Measurements from ENCODE around the gene COL5A1. TPM values are rescaled to one million over a fixed set of nuclear protein-coding genes. Genes with fewer than 3 reads are reported as not detected.

COL5A1 gene
- total and polyA plus RNA-seq, 3 experiments from 2014 or later = 0.02 to 0.43 (median 0.13) TPM

- H3K27me3 ChIP-seq (ENCODE audit: insufficient read depth, low read length, poor library complexity, severe bottlenecking) = peaks cover 5% of the 10 kb centered on the region
- H3K9me3 Mint-ChIP-seq = no peaks in the 10 kb centered on the region
- ChIA-PET CTCF (interaction anchor here (1.3 kb wide), 1 partner anchor 291 kb away, joined by 4 read pairs; no protein-coding TSS in a partner anchor), POLR2A (no interaction called here)
- no peaks in the 10 kb centered on the region for H3K4me1 Mint-ChIP-seq
- no peak overlapping the region for H3K4me3 ChIP-seq (ENCODE audit: low read length)
- H3K36me3 ChIP-seq (ENCODE audit: insufficient read depth, low read length) = no peaks in the 10 kb centered on the region
- no peak overlapping the region for H3K4me3 Mint-ChIP-seq
- H3K4me1 ChIP-seq (ENCODE audit: insufficient read depth, low read length) = no peaks in the 10 kb centered on the region
- no peak overlapping the region for H3K27ac ChIP-seq (ENCODE audit: low read depth, low read length)
- no peaks in the 10 kb centered on the region for H3K9me3 ChIP-seq (ENCODE audit: low read length)
- peaks cover 0 to 11% of the 10 kb centered on the region in 2 donors for H3K27me3 Mint-ChIP-seq
- no peak for DNase-seq
- no peaks in the 10 kb centered on the region for H3K36me3 Mint-ChIP-seq
- no peak overlapping the region for H3K27ac Mint-ChIP-seq
These were observed 98.5 kb downstream of the COL5A1 start for GRCh38 chr9:134740071-134740470.

- H3K27me3 Mint-ChIP-seq = peaks cover 1 to 11% of the 10 kb centered on the region in 2 donors
- H3K27me3 ChIP-seq (ENCODE audit: insufficient read depth, low read length, poor library complexity, severe bottlenecking) = peaks cover 5% of the 10 kb centered on the region
- no peaks in the 10 kb centered on the region for H3K9me3 Mint-ChIP-seq
- H3K36me3 ChIP-seq (ENCODE audit: insufficient read depth, low read length) = no peaks in the 10 kb centered on the region
- no peak overlapping the region for H3K27ac ChIP-seq (ENCODE audit: low read depth, low read length)
- no peak overlapping the region for H3K4me3 ChIP-seq (ENCODE audit: low read length)
- H3K4me1 Mint-ChIP-seq = no peaks in the 10 kb centered on the region
- no peak overlapping the region for H3K4me3 Mint-ChIP-seq
- ChIA-PET CTCF (no interaction called here), POLR2A (no interaction called here)
- H3K27ac Mint-ChIP-seq = no peak overlapping the region
- no peak for DNase-seq
- H3K9me3 ChIP-seq (ENCODE audit: low read length) = no peaks in the 10 kb centered on the region
- H3K4me1 ChIP-seq (ENCODE audit: insufficient read depth, low read length) = no peaks in the 10 kb centered on the region
- no peaks in the 10 kb centered on the region for H3K36me3 Mint-ChIP-seq
These were observed 100.2 kb downstream of the COL5A1 start for GRCh38 chr9:134741846-134742245.

GRCh38 chr9:134742822-134743535 is 101.4 kb downstream of the COL5A1 start:
- no peak for DNase-seq
- Histone ChIP-seq H3K4me1 (ENCODE audit: insufficient read depth, low read length) (no peaks in the 10 kb centered on the region), H3K9me3 (ENCODE audit: low read length) (no peaks in the 10 kb centered on the region), H3K27ac (ENCODE audit: low read depth, low read length) (no peak overlapping the region), H3K4me3 (ENCODE audit: low read length) (no peak overlapping the region), H3K36me3 (ENCODE audit: insufficient read depth, low read length) (no peaks in the 10 kb centered on the region), H3K27me3 (ENCODE audit: insufficient read depth, low read length, poor library complexity, severe bottlenecking) (peaks cover 5% of the 10 kb centered on the region)
- peak overlapping the region in 1 of 7 donors; percentile 48 for H3K4me3 Mint-ChIP-seq
- ChIA-PET CTCF (no interaction called here), POLR2A (no interaction called here)
- no peak overlapping the region for H3K27ac Mint-ChIP-seq
- H3K36me3 Mint-ChIP-seq = no peaks in the 10 kb centered on the region
- H3K27me3 Mint-ChIP-seq = peaks cover 1 to 11% of the 10 kb centered on the region in 2 donors
- no peaks in the 10 kb centered on the region for H3K9me3 Mint-ChIP-seq
- H3K4me1 Mint-ChIP-seq = no peaks in the 10 kb centered on the region

- ChIA-PET POLR2A (no interaction called here), CTCF (no interaction called here)
- Histone ChIP-seq H3K4me3 (ENCODE audit: low read length) (no peak overlapping the region), H3K27me3 (ENCODE audit: insufficient read depth, low read length, poor library complexity, severe bottlenecking) (peaks cover 5% of the 10 kb centered on the region), H3K36me3 (ENCODE audit: insufficient read depth, low read length) (no peaks in the 10 kb centered on the region), H3K9me3 (ENCODE audit: low read length) (no peaks in the 10 kb centered on the region), H3K4me1 (ENCODE audit: insufficient read depth, low read length) (no peaks in the 10 kb centered on the region), H3K27ac (ENCODE audit: low read depth, low read length) (no peak overlapping the region)
- Mint-ChIP-seq H3K27me3 (peaks cover 1 to 11% of the 10 kb centered on the region in 2 donors), H3K36me3 (no peaks in the 10 kb centered on the region), H3K27ac (no peak overlapping the region), H3K4me1 (no peaks in the 10 kb centered on the region), H3K4me3 (no peak overlapping the region), H3K9me3 (no peaks in the 10 kb centered on the region)
- DNase-seq = no peak
These were observed 102.2 kb downstream of the COL5A1 start for GRCh38 chr9:134743853-134744252.

GRCh38 chr9:134744385-134745295 is 103.0 kb downstream of the COL5A1 start:
- Histone ChIP-seq H3K27ac (ENCODE audit: low read depth, low read length) (no peak overlapping the region), H3K36me3 (ENCODE audit: insufficient read depth, low read length) (no peaks in the 10 kb centered on the region), H3K4me3 (ENCODE audit: low read length) (no peak overlapping the region), H3K9me3 (ENCODE audit: low read length) (no peaks in the 10 kb centered on the region), H3K27me3 (ENCODE audit: insufficient read depth, low read length, poor library complexity, severe bottlenecking) (no peaks in the 10 kb centered on the region), H3K4me1 (ENCODE audit: insufficient read depth, low read length) (no peaks in the 10 kb centered on the region)
- Mint-ChIP-seq H3K36me3 (no peaks in the 10 kb centered on the region), H3K4me3 (no peak overlapping the region), H3K9me3 (no peaks in the 10 kb centered on the region), H3K27ac (no peak overlapping the region), H3K4me1 (no peaks in the 10 kb centered on the region), H3K27me3 (peaks cover 1 to 5% of the 10 kb centered on the region in 2 donors)
- no peak for DNase-seq
- POLR2A ChIA-PET = no interaction called here
- CTCF ChIA-PET = no interaction called here

GRCh38 chr9:134747951-134748489 is 106.4 kb downstream of the COL5A1 start:
- Histone ChIP-seq H3K4me1 (ENCODE audit: insufficient read depth, low read length) (no peaks in the 10 kb centered on the region), H3K4me3 (ENCODE audit: low read length) (no peak overlapping the region), H3K36me3 (ENCODE audit: insufficient read depth, low read length) (no peaks in the 10 kb centered on the region), H3K27ac (ENCODE audit: low read depth, low read length) (no peak overlapping the region), H3K27me3 (ENCODE audit: insufficient read depth, low read length, poor library complexity, severe bottlenecking) (no peaks in the 10 kb centered on the region), H3K9me3 (ENCODE audit: low read length) (no peaks in the 10 kb centered on the region)
- Mint-ChIP-seq H3K9me3 (no peaks in the 10 kb centered on the region), H3K27ac (no peak overlapping the region), H3K27me3 (peaks cover 0 to 1% of the 10 kb centered on the region in 2 donors), H3K36me3 (no peaks in the 10 kb centered on the region), H3K4me3 (no peak overlapping the region), H3K4me1 (no peaks in the 10 kb centered on the region)
- no peak for DNase-seq
- POLR2A ChIA-PET = no interaction called here
- CTCF ChIA-PET = no interaction called here

GRCh38 chr9:134748591-134748990 is 107.0 kb downstream of the COL5A1 start:
- no peaks in the 10 kb centered on the region for H3K4me1 Mint-ChIP-seq
- no peak for DNase-seq
- Histone ChIP-seq H3K27me3 (ENCODE audit: insufficient read depth, low read length, poor library complexity, severe bottlenecking) (no peaks in the 10 kb centered on the region), H3K27ac (ENCODE audit: low read depth, low read length) (no peak overlapping the region), H3K36me3 (ENCODE audit: insufficient read depth, low read length) (no peaks in the 10 kb centered on the region), H3K4me1 (ENCODE audit: insufficient read depth, low read length) (no peaks in the 10 kb centered on the region), H3K4me3 (ENCODE audit: low read length) (no peak overlapping the region), H3K9me3 (ENCODE audit: low read length) (no peaks in the 10 kb centered on the region)
- ChIA-PET CTCF (no interaction called here), POLR2A (no interaction called here)
- no peak overlapping the region for H3K4me3 Mint-ChIP-seq
- H3K27me3 Mint-ChIP-seq = peaks cover 0 to 1% of the 10 kb centered on the region in 2 donors
- no peaks in the 10 kb centered on the region for H3K36me3 Mint-ChIP-seq
- no peaks in the 10 kb centered on the region for H3K9me3 Mint-ChIP-seq
- no peak overlapping the region for H3K27ac Mint-ChIP-seq

GRCh38 chr9:134750450-134751155 is 109.0 kb downstream of the COL5A1 start:
- CTCF ChIA-PET = no interaction called here
- no peak overlapping the region for H3K4me3 Mint-ChIP-seq
- POLR2A ChIA-PET = no interaction called here

More at GRCh38 chr9:134750450-134751155, 109.0 kb downstream of the COL5A1 start:
- Mint-ChIP-seq H3K27me3 (peaks cover under 1 to 5% of the 10 kb centered on the region in 2 donors), H3K27ac (no peak overlapping the region), H3K9me3 (no peaks in the 10 kb centered on the region), H3K36me3 (no peaks in the 10 kb centered on the region), H3K4me1 (no peaks in the 10 kb centered on the region)
- Histone ChIP-seq H3K27ac (ENCODE audit: low read depth, low read length) (no peak overlapping the region), H3K9me3 (ENCODE audit: low read length) (no peaks in the 10 kb centered on the region), H3K27me3 (ENCODE audit: insufficient read depth, low read length, poor library complexity, severe bottlenecking) (no peaks in the 10 kb centered on the region), H3K4me3 (ENCODE audit: low read length) (no peak overlapping the region), H3K4me1 (ENCODE audit: insufficient read depth, low read length) (no peaks in the 10 kb centered on the region), H3K36me3 (ENCODE audit: insufficient read depth, low read length) (no peaks in the 10 kb centered on the region)
- no peak for DNase-seq
